ENCODE measurements around the gene MANSC1.

The MANSC1 gene

GRCh38 chr12:12349711-12350665, at the start of gene MANSC1:
Gene MANSC1 (minus strand): TSS chr12:12350242. CDS start chr12:12343314, 6,928 bp downstream.
- Histone ChIP-seq H3K27me3 (ENCODE audit: low read length) (no peaks in the 10 kb centered on the region), H3K4me2 (ENCODE audit: low read depth, low read length, poor library complexity, severe bottlenecking) (no peak within 1 kb of the TSS), H3K9me3 (ENCODE audit: insufficient read depth, low read length) (no peaks in the 10 kb centered on the region), H3K9me2 (replicated peaks; ENCODE audit: insufficient read depth, low read length) (no peaks in the 10 kb centered on the region), H3K36me3 (ENCODE audit: low read length) (no peaks in the 10 kb centered on the region), H3K27ac (ENCODE audit: low read depth, low read length) (no peak within 1 kb of the TSS), H2AFZ (ENCODE audit: low read depth, low read length, severe bottlenecking) (no peak within 1 kb of the TSS), H3K4me3 (ENCODE audit: insufficient read depth, low read length, poor library complexity, severe bottlenecking) (no peak within 1 kb of the TSS), H3K79me2 (ENCODE audit: insufficient read depth, low read length) (no peaks in the 10 kb centered on the region), H4K20me1 (ENCODE audit: low read depth, low read length) (no peaks in the 10 kb centered on the region), H3F3A (ENCODE audit: insufficient read depth) (no peaks in the 10 kb centered on the region), H3K9ac (ENCODE audit: low read length) (no peak within 1 kb of the TSS)
- TF ChIP-seq CTCF (IDR thresholded peaks at IDR 0.05; ENCODE audit: insufficient read depth, low read length, poor library complexity, severe bottlenecking) (no peak), EZH2phosphoT487 (conservative IDR thresholded peaks at IDR 0.05; ENCODE audit: low read length) (no peak)

GRCh38 chr12:12399161-12399560, 49.1 kb upstream of the MANSC1 start:
- H2AFZ ChIP-seq (ENCODE audit: low read depth, low read length, severe bottlenecking) = no peak overlapping the region
- no peak overlapping the region for H3K4me3 ChIP-seq (ENCODE audit: insufficient read depth, low read length, poor library complexity, severe bottlenecking)
- H3K9ac ChIP-seq (ENCODE audit: low read length) = no peak overlapping the region
- TF ChIP-seq CTCF (IDR thresholded peaks at IDR 0.05; ENCODE audit: insufficient read depth, low read length, poor library complexity, severe bottlenecking) (no peak), EZH2phosphoT487 (conservative IDR thresholded peaks at IDR 0.05; ENCODE audit: low read length) (no peak)
- H3F3A ChIP-seq (ENCODE audit: insufficient read depth) = no peaks in the 10 kb centered on the region
- no peaks in the 10 kb centered on the region for H3K79me2 ChIP-seq (ENCODE audit: insufficient read depth, low read length)
- H3K27ac ChIP-seq (ENCODE audit: low read depth, low read length) = no peak overlapping the region
- H3K9me2 ChIP-seq (replicated peaks; ENCODE audit: insufficient read depth, low read length) = no peaks in the 10 kb centered on the region
- H3K36me3 ChIP-seq (ENCODE audit: low read length) = no peaks in the 10 kb centered on the region
- H3K27me3 ChIP-seq (ENCODE audit: low read length) = no peaks in the 10 kb centered on the region
- no peaks in the 10 kb centered on the region for H3K9me3 ChIP-seq (ENCODE audit: insufficient read depth, low read length)
- H3K4me2 ChIP-seq (ENCODE audit: low read depth, low read length, poor library complexity, severe bottlenecking) = no peak overlapping the region
- no peaks in the 10 kb centered on the region for H4K20me1 ChIP-seq (ENCODE audit: low read depth, low read length)

GRCh38 chr12:12398026-12398859, 48.2 kb upstream of the MANSC1 start:
- no peaks in the 10 kb centered on the region for H3K9me2 ChIP-seq (replicated peaks; ENCODE audit: insufficient read depth, low read length)
- H3K4me3 ChIP-seq (ENCODE audit: insufficient read depth, low read length, poor library complexity, severe bottlenecking) = no peak overlapping the region
- TF ChIP-seq CTCF (IDR thresholded peaks at IDR 0.05; ENCODE audit: insufficient read depth, low read length, poor library complexity, severe bottlenecking) = no peak
- no peak for TF ChIP-seq EZH2phosphoT487 (conservative IDR thresholded peaks at IDR 0.05; ENCODE audit: low read length)
- H2AFZ ChIP-seq (ENCODE audit: low read depth, low read length, severe bottlenecking) = no peak overlapping the region
- H3F3A ChIP-seq (ENCODE audit: insufficient read depth) = no peaks in the 10 kb centered on the region
- H3K36me3 ChIP-seq (ENCODE audit: low read length) = no peaks in the 10 kb centered on the region
- H3K27me3 ChIP-seq (ENCODE audit: low read length) = no peaks in the 10 kb centered on the region
- no peaks in the 10 kb centered on the region for H4K20me1 ChIP-seq (ENCODE audit: low read depth, low read length)
- H3K79me2 ChIP-seq (ENCODE audit: insufficient read depth, low read length) = no peaks in the 10 kb centered on the region
- H3K9ac ChIP-seq (ENCODE audit: low read length) = no peak overlapping the region
- no peak overlapping the region for H3K27ac ChIP-seq (ENCODE audit: low read depth, low read length)
- no peak overlapping the region for H3K4me2 ChIP-seq (ENCODE audit: low read depth, low read length, poor library complexity, severe bottlenecking)
- no peaks in the 10 kb centered on the region for H3K9me3 ChIP-seq (ENCODE audit: insufficient read depth, low read length)
